GM13976 (cell line): Measurements from ENCODE around the gene RANGRF.
A peak's percentile ranks its signal among the peaks of the same experiment; 100 is the strongest.

Source experiments
- DNase-seq: peaks from one replicate; pipeline ENCODE4 v3.0.0; 2012; ENCODE audit warnings: low spot score
- in situ Hi-C: fragments of 300-500 bp; cut with MboI; formaldehyde crosslinking; loops from one replicate; pipeline ENCODE4 v1.12.0; 2022; ENCODE audit warnings: low sequenced_read_pairs, mixed read lengths, inconsistent platforms; ENCODE audit not compliant: unreplicated experiment
- TF ChIP-seq, protein P1 (sequence below): IDR thresholded peaks from 2 replicates; pipeline ENCODE4 v1.5.1; 2012; ENCODE audit warnings: borderline replicate concordance, mild to moderate bottlenecking; ENCODE audit not compliant: insufficient read depth; ENCODE audit errors: extremely low read depth, missing control alignments, control extremely low read depth

Gene RANGRF

DNA sequence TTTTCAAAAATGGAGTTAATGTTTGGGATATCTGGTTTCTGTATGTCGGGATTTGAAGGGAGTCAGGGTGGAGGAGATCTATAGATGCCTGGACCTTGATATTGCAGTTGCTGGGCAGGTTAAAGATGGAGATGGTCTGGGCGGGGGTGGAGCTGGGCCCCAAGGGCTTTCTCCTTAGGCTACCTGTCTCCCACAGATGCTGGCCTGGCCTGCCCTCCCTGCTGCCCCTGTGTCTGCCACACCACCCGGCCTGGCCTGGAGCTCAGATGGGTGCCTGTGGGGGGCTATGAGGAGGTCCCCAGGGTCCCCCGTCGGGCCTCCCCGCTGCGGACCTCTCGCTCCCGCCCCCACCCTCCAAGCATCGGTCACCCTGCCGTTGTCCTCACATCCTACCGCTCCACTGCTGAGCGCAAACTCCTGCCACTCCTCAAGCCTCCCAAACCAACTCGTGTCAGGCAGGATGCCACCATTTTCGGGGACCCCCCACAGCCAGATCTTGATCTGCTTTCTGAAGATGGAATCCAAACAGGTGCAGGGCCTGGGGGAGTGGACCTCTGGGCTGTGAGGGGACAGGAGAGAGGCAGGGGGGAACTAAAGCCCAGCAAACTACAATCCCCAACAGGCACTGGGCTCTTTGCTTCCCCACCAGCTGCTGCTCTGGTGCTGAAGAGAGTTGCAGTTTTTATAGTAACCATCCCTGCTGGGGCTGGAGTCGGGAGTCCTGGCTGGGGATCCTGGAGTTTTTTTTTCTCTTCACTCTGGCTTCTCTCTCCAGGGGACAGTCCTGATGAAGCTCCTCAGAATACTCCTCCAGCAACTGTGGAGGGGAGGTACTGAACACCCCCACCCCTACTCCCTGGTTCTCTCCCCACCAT lies 24.5 kb downstream of the RANGRF start:
- no peak for DNase-seq
- in situ Hi-C loops: no loop called here
- TF ChIP-seq, protein P1, sequence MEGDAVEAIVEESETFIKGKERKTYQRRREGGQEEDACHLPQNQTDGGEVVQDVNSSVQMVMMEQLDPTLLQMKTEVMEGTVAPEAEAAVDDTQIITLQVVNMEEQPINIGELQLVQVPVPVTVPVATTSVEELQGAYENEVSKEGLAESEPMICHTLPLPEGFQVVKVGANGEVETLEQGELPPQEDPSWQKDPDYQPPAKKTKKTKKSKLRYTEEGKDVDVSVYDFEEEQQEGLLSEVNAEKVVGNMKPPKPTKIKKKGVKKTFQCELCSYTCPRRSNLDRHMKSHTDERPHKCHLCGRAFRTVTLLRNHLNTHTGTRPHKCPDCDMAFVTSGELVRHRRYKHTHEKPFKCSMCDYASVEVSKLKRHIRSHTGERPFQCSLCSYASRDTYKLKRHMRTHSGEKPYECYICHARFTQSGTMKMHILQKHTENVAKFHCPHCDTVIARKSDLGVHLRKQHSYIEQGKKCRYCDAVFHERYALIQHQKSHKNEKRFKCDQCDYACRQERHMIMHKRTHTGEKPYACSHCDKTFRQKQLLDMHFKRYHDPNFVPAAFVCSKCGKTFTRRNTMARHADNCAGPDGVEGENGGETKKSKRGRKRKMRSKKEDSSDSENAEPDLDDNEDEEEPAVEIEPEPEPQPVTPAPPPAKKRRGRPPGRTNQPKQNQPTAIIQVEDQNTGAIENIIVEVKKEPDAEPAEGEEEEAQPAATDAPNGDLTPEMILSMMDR: no peak

DNA sequence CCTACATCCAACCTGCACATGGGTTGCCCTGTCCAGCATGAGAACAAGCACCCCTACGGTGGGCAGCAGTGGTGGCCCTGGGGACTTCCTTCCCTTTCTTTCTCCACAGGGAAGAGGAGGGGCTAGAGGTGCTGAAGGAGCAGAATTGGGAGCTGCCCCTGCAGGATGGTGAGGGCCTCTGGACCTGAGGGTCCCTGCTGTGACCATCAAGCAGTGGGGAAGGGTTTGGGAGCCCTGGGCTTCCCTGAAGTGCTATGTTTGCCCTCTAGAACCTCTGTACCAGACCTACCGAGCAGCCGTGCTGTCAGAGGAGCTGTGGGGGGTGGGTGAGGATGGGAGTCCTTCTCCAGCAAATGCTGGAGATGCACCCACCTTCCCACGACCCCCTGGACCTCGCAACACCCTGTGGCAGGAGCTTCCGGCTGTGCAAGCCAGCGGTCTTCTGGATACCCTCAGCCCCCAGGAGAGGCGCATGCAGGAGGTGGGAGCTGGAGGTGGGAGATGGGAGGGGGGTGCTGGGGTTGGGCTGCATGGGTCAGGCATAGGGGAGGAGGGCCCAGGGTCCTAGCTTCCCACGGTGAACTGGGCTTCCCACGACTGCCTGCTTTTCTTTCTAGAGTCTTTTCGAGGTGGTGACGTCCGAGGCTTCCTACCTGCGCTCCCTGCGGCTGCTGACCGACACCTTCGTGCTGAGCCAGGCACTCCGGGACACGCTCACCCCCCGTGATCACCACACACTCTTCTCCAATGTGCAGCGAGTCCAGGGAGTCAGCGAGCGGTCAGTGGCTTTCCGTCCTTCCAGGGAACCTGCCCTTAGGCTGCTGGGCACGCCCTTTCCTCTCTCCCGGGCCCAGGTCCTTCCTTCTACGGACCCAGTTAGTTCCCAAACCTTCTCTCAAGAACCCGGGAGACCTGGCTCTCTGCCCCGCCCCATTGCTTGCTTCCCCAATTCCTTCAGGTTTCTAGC lies 26.6 kb downstream of the RANGRF start:
- in situ Hi-C loops: no loop called here
- DNase-seq: no peak
- TF ChIP-seq, protein P1: no peak

DNA sequence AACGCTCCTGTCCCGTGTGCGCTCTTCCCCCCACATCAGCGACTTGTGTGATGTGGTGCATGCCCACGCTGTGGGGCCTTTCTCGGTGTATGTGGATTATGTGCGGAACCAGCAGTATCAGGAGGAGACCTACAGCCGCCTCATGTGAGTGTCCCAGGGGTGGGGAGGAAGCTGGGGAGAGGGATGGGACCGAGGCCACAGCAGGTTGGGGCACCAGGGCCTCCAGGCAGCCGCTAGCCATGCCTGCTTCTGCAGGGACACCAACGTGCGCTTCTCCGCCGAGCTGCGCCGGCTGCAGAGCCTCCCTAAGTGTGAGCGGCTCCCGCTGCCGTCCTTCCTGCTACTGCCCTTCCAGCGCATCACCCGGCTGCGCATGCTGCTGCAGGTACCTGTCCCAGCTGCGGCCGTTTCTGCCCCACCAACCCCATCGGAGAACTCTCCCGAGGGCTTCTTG lies 27.3 kb downstream of the RANGRF start:
- in situ Hi-C loops: no loop called here
- DNase-seq: no peak
- TF ChIP-seq, protein P1: no peak

DNA sequence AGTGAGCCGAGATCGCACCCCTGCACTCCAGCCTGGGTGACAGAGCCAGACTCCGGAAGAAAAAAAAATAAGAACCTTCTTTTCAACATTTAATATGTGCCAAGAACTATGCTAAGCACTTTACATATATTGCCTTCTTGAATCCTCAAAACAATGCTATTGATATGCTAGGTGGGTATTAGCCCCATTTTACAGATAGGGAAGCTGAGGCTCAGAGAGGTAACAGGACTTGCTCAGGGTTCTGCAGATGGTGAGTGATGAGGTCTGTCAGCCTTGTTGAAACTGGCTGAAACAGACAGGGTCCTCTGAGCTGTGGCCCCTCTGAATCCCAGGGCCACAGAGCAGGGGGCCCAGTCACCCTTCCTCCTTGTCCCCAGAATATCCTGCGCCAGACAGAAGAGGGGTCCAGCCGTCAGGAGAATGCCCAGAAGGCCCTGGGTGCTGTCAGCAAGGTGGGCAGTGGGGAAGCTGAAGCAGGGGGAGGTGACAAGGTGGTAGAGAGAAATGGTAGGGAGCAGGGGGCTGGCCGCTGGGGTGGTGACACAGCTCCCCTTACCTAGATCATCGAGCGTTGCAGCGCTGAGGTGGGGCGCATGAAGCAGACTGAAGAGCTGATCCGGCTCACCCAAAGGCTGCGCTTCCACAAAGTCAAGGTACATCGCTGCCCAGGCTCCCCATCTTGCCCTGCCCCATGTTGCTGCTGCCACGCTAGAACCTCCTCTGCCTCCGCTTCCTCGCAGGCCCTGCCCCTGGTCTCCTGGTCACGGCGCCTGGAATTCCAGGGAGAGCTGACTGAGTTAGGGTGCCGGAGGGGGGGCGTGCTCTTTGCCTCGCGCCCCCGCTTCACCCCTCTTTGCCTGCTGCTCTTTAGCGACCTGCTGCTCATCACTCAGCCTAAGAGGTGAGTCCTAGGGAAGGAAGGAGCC lies 29.8 kb downstream of the RANGRF start:
- TF ChIP-seq, protein P1: no peak
- in situ Hi-C loops: no loop called here
- DNase-seq: peak; percentile 9

- TF ChIP-seq, protein P1: no peak
- DNase-seq: no peak
- in situ Hi-C loops: no loop called here
These were observed 31.8 kb downstream of the RANGRF start for GRCh38 chr17:8320262-8320661.
